Activated CD4-positive, alpha-beta T cell treated with anti-CD3 and anti-CD28 coated beads, Interleukin-2, amount 50 U/mL, for 48 hours (primary cell): Measurements from ENCODE around the gene MEDAG.

Source experiments
- DNase-seq, 2 experiments: peaks; one replicate each; pipeline ENCODE4 v3.0.0-alpha.2; 2020

The MEDAG gene

GRCh38 chr13:30873499-30873898 lies 32.6 kb upstream of the MEDAG start:
- no peak for DNase-seq

- DNase-seq, result no peak
Observed at GRCh38 chr13:30874111-30874510, 32.0 kb upstream of the MEDAG start.

- no peak for DNase-seq
Observed at GRCh38 chr13:30874561-30874960, 31.5 kb upstream of the MEDAG start.

- DNase-seq, result no peak
Observed at GRCh38 chr13:30877335-30877734, 28.7 kb upstream of the MEDAG start.

GRCh38 chr13:30880151-30880855 lies 25.8 kb upstream of the MEDAG start:
- no peak for DNase-seq

- DNase-seq, result no peak
Observed at GRCh38 chr13:30880856-30881155, 25.3 kb upstream of the MEDAG start.

- no peak for DNase-seq
Observed at GRCh38 chr13:30881191-30881651, 24.9 kb upstream of the MEDAG start.

GRCh38 chr13:30882026-30882850 lies 23.8 kb upstream of the MEDAG start:
- DNase-seq, result no peak

GRCh38 chr13:30882996-30883766 lies 22.9 kb upstream of the MEDAG start:
- DNase-seq, result no peak

GRCh38 chr13:30884543-30884942 lies 21.5 kb upstream of the MEDAG start:
- no peak for DNase-seq

- DNase-seq, result no peak
Observed at GRCh38 chr13:30889196-30889690, 16.8 kb upstream of the MEDAG start.

GRCh38 chr13:30892966-30893365 lies 13.1 kb upstream of the MEDAG start:
- DNase-seq, result peak; percentile 27 to 37

- no peak for DNase-seq
Observed at GRCh38 chr13:30895773-30896172, 10.3 kb upstream of the MEDAG start.

GRCh38 chr13:30898070-30898469 lies 8.0 kb upstream of the MEDAG start:
- DNase-seq, result no peak

- peak in 1 of 2 experiments; percentile 21 for DNase-seq
Observed at GRCh38 chr13:30898678-30899241, 7.3 kb upstream of the MEDAG start.

- no peak for DNase-seq
Observed at GRCh38 chr13:30900436-30900835, 5.6 kb upstream of the MEDAG start.

- no peak for DNase-seq
Observed at GRCh38 chr13:30900952-30901749, 4.9 kb upstream of the MEDAG start.

- no peak for DNase-seq
Observed at GRCh38 chr13:30904043-30904442, 2.0 kb upstream of the MEDAG start.

GRCh38 chr13:30906411-30907051 lies 460 bp downstream of the MEDAG start:
- DNase-seq, result no peak

- DNase-seq, result no peak
Observed at GRCh38 chr13:30907121-30907861, 1.2 kb downstream of the MEDAG start.

- DNase-seq, result no peak
Observed at GRCh38 chr13:30908416-30908980, 2.4 kb downstream of the MEDAG start.
